ENCODE measurements around the gene RAB22A. TPM values are rescaled to one million over a fixed set of nuclear protein-coding genes. Genes with fewer than 3 reads are reported as not detected.

RAB22A gene
- total and polyA plus RNA-seq, 2 of the 4 experiments (the other 2 are of a cell fraction) = 8.2 to 8.4 TPM

- Histone ChIP-seq H2AK9ac (replicated peaks; ENCODE audit: low read depth, low read length, poor library complexity) (no peak overlapping the region), H3K56ac (ENCODE audit: extremely low read depth, insufficient read depth, low read length) (no peak overlapping the region), H2AFZ (replicated peaks; ENCODE audit: low read length, poor library complexity) (no peak overlapping the region), H3K27me3 (ENCODE audit: control insufficient read depth, insufficient read depth, low read length) (no peaks in the 10 kb centered on the region), H3K79me1 (ENCODE audit: low read depth in 1 of 2, low read length in 2 of 2) (peaks cover 18 to 44% of the 10 kb centered on the region in 2 experiments), H3K9ac (ENCODE audit: low read depth, low read length) (no peak overlapping the region), H4K20me1 (ENCODE audit: insufficient read depth, low read length) (peaks cover 22% of the 10 kb centered on the region), H2BK5ac (ENCODE audit: low read depth, low read length, poor library complexity, severe bottlenecking) (no peak overlapping the region), H2AK5ac (ENCODE audit: low read depth, low read length) (no peak overlapping the region), H3K18ac (ENCODE audit: low read depth, low read length) (no peak overlapping the region), H2BK120ac (ENCODE audit: low read depth, low read length) (no peak overlapping the region), H3K36me3 (ENCODE audit: control insufficient read depth, insufficient read depth, low read length) (peaks cover 9% of the 10 kb centered on the region), H2BK20ac (ENCODE audit: low read depth, low read length) (no peak overlapping the region), H4K5ac (ENCODE audit: low read depth, low read length) (no peak overlapping the region), H3K9me1 (ENCODE audit: insufficient read depth, low read length) (peaks cover 11% of the 10 kb centered on the region), H3K4me3 (ENCODE audit: insufficient read depth, low read depth, low read length) (no peak overlapping the region), H3K27ac (ENCODE audit: insufficient read depth, low read length) (no peak overlapping the region), H3K4ac (ENCODE audit: low read depth, low read length) (no peak overlapping the region), H3K4me2 (ENCODE audit: low read depth, low read length) (no peak overlapping the region), H4K91ac (ENCODE audit: insufficient read depth, low read depth, low read length) (no peak overlapping the region), H3K4me1 (ENCODE audit: control insufficient read depth, insufficient read depth, low read length) (no peaks in the 10 kb centered on the region), H3K14ac (replicated peaks; ENCODE audit: low read depth, low read length) (no peak overlapping the region), H3K23ac (ENCODE audit: low read depth, low read length) (no peak overlapping the region), H4K8ac (ENCODE audit: low read depth in 2 of 2, low read length in 2 of 2) (no peak overlapping the region), H2BK15ac (ENCODE audit: low read depth, low read length) (no peak overlapping the region), H3K9me3 (ENCODE audit: control insufficient read depth, insufficient read depth, low read length) (no peaks in the 10 kb centered on the region)
- POLR2A ChIA-PET (ENCODE audit: unreplicated experiment) = no interaction called here
- WGBS, 2 experiments (ENCODE audit: extremely low coverage in 2 of 2, insufficient read length in 1 of 2) = no CpG with 5 or more reads among the region's 4 CpGs
- ATAC-seq (ENCODE audit: low read depth) (no peak), DNase-seq (no peak)
- no peak for TF ChIP-seq CTCF (conservative IDR thresholded peaks at IDR 0.05; ENCODE audit: low read depth, low read length)
- no peak for TF ChIP-seq FOS (IDR thresholded peaks at IDR 0.05; ENCODE audit: low read depth, low read length)
- TF ChIP-seq USF2 (IDR thresholded peaks at IDR 0.05; ENCODE audit: low read depth, low read length) = no peak
- in situ Hi-C loops (cut with MboI; ENCODE audit: low sequenced_read_pairs) = no loop called here
- BruUV-seq (replicated peaks) = no TSS peak
- intact Hi-C loops (cut with micrococcal nuclease) = no loop called here
- CTCF ChIA-PET = interaction anchor here (0.7 kb wide), 1 partner anchor 75 kb away, joined by 3 read pairs; no protein-coding TSS in a partner anchor
- dilution Hi-C loops (cut with HindIII; ENCODE audit: low sequenced_read_pairs, unreplicated experiment) = no loop called here
Measured at GRCh38 chr20:58321205-58321604, 11.7 kb downstream of the RAB22A start.

All from IMR-90 (cell line).